HG02852 (cell line): ENCODE results near the gene FOXP1.
"Not testable (repeated sequence)": the region's sequence is repeated elsewhere in the genome, so short reads cannot be mapped to it uniquely, and the experiment has no call there.

Experiments
- ATAC-seq: cut with Tn5 transposase; IDR thresholded peaks from one replicate; pipeline ENCODE4 v1.9.1; 2021; ENCODE audit warnings: mild to moderate bottlenecking, moderate library complexity; ENCODE audit not compliant: unreplicated experiment

Gene FOXP1

DNA sequence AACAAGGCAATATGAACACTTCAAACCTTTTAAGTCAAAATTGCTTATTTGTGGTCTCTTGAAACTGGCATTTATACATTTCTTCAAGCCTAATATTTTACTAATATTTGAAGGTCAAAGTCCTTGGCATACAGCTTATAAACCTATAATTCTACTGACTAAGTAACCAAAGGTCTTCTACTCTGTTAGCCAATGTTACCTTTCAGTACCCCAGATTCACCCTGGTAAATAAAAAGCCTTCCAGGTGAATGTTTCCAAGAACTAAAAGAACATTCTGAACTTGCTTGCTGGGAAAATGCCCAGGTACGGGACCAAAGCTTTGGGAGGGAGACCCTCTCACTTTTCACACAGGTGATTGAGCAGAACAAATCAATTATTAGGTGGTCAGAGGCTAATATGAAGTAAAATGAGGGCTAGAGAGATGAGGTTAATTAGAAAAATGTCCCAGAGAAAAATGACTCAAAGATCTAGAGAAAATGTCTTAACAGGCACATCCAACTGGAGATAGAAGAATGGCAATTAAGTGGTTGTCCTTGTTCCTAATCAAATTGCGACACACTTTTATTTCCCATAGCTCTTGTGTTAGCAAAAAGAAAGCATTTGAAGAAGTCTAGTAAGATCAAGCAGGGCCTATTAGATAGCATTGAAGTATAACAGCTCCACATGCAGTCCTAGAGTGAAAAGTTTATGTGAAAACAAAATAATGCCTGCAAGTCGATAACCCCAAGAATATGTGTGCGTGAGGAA lies 232.0 kb downstream of the FOXP1 start:
- ATAC-seq, result no peak

DNA sequence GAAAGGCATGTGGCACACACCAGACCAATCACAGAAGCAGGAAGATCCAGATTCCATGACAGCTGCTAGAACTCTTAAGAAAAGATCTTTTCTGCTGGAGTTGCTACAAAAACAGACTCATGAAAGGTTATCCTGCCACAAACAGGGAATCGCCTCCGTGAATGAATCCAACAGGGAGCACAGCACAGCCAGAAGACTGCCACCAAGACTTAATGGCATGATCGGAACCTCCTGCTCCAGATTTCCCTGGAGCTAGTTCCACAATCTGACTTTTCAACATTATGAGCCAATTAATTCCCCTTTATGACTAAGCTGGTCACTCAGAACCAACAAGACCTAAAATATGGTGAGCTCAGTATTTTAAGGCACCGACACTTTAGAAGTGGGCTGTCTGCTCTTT lies 232.5 kb downstream of the FOXP1 start:
- no peak for ATAC-seq

DNA sequence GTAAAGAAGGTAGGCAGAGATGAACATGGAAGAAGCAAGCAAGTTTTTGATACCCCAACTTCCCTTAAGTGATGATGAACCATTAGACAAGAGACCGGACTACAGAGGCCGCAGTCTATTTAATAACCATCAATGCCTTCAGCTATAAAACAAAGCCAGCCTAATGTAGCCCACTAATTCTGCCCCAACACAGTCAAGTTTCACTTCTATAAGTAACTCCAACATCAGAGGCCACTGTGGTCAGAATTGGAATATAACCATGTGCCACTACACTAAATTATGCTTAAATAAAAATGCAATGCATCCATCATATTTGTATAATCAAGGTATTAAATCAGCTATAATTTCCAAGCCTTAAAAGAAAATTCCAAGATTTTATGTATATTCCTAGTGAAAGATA lies 234.7 kb downstream of the FOXP1 start:
- ATAC-seq, result no peak

DNA sequence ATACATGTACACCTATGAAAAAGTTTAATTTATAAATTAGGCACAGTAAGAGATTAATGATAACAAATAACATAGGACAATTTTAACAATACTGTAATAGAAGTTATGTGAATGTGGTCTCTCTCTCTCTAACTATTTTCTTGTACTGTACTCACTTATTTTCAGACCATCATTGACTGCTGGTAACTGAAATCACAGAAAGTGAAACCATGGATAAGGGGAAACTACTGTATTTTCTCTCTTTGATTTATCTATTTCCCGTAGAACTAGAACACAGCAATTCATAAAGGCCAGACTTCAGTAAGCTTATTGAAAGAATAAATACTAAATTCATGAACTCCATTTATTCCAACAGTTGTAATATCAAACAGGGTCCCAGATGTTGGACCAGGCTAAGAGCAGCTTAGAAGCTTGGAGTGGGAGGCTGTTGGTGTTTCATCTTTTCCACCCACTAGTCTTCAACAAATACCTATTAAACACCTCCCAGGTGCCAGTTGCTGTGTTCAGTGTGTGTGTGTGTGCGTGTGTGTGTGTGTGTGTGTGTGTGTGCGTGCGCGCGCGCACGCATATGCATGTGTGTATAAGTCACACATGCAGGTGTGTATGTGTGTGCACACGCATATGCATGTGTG lies 235.4 kb downstream of the FOXP1 start:
- no peak for ATAC-seq

DNA sequence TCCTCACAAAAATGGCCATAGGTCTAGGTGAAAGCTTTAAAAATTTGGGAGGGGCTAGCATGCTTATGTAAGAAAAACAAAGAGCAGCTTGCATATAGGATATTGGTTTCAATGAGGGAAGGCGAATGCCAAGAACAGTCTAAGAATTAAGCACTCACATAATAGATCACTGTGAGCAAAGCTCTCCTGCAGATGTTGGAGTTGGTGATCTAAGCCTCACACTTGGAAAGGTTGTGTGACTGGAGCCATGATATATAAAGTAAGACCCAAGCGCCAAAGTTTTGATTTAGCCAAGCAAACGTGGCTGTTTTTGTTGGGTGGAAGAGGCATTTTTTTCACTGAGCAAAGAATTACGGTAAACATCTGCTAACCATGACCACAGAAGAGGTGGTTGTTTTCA lies 237.5 kb downstream of the FOXP1 start:
- no peak for ATAC-seq

DNA sequence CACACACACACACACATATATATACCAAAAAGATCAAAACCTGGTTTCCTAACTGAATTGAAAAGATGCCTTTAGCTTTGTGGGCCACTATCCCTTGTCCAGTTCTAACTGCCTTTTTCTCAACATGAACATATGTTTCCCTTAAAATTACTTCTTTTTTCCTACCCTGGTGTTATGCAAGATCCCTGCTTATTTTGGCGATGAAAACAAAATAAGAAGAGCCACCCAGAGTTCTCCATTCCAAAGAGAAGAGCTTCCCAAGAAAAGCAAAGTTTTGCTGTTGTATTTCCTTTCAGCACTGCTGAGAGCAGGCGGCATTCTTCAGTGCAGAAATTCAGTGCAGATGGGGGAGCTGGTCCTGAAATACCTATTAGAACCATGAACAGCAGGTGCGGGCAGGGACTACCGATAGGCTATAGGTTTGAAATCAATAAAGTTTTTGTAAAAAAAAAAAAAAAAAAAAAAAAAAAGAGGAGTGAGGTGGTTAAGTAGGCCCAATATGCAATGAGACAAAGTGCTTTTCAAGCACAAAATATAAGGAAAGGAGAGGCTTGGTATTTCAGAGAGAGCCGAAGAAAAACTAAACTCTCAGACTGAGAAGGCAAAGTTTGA lies 238.0 kb downstream of the FOXP1 start:
- no peak for ATAC-seq

DNA sequence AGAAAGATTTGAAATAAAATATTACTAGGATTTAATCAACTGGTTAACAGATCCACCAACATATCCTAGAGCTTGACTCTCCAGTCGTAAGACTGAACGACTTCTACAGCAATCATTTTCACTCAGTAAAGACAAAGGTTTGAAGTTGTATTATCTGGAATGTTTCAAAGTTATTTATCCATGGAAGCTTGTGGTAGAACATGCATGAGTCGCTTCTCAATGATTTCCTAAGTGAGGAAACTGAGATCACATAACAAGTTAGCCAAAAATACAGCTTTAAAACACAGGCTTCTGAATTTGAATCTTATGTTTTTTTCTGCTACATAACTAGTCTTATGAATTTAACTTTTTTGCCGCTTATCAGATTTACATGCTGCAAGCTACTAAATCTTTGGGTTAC lies 241.8 kb downstream of the FOXP1 start:
- no peak for ATAC-seq

DNA sequence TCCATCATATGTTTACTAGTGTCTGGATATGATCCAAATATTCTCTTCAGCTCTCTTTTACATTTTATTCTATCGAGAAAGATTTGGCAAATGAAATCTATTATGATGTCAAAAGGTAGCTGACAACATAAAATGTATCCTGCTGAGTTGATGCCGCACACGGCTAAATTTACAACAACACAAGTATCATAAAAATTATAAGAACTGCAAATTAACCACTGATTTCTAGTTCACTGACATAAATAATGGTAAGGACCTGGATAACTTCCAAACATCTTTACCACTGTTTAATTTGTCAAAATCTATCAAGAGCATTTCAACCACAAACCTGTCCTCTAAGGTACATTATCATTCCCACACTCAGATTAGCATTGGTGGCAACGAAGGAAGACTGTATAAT lies 244.5 kb downstream of the FOXP1 start:
- no peak for ATAC-seq

DNA sequence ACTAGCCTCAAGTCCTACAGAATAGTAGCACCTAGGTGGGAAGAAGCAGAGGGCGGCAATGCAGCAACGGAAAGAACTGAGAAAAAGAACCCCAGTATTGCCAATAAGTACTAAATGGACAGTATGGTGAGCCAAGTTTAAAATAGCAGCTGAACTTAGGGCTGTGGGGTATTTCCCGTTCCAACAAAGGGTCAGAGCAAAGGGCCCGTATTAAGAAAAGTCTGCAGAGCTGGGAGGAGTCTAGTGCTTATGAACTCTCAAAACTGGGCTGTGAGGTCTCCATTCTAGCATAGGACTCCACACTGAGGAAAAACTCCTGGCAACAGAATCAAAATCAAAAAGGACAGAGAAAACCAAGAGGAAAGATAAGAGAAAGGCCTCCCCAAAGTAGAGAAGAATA lies 250.7 kb downstream of the FOXP1 start:
- ATAC-seq, result no peak

DNA sequence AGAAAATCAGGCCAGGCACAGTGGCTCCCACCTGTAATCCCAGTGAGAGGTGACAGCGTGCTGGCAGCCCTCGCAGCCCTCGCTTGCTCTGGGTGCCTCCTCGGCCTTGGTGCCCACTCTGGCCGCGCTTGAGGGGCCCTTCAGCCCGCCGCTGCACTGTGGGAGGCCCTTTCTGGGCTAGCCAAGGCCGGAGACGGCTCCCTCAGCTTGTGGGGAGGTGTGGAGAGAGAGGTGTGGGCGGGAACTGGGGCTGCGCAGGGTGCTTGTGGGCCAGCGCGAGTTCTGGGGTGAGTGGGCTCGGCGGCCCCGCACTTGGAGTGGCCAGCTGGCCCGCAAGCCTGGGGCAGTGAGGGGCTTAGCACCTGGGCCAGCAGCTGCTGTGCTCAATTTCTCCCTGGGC lies 252.6 kb downstream of the FOXP1 start:
- no peak for ATAC-seq

DNA sequence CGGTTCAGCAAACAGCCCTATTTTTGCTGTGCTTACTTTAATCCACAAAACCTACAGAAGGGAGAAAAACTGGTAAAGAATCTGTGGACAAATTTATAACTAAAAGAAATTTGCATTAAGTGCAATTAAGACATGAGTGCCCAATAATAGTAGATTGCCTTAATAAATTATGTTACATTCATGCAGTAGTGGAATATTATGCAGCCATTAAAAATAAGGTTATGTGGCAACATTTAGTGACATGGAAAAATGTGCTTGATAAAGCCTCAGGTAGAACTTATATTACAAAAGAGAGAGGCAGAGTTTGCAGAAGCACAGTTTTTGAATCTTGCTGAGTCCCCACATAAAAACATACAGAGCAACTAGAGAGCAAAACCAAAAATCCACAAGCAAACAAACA lies 253.0 kb downstream of the FOXP1 start:
- no peak for ATAC-seq

DNA sequence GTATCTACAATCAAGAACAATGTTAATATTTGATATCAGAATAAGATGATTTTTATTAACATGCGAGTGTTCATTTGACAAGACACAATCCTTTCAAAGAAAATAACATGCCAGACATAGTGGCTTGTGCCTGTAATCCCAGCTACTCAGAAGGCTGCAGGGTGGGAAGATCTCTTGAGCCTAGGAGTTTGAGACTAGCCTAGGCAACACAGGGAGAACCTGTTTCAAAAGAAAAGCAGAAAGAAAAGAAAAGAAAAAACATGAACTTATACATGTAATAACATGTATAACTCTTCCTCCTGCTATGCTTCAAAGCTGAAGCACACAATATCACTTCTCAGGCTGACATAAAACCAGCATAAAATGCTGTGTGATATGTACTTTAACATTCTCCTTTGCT lies 253.7 kb downstream of the FOXP1 start:
- ATAC-seq, result no peak

DNA sequence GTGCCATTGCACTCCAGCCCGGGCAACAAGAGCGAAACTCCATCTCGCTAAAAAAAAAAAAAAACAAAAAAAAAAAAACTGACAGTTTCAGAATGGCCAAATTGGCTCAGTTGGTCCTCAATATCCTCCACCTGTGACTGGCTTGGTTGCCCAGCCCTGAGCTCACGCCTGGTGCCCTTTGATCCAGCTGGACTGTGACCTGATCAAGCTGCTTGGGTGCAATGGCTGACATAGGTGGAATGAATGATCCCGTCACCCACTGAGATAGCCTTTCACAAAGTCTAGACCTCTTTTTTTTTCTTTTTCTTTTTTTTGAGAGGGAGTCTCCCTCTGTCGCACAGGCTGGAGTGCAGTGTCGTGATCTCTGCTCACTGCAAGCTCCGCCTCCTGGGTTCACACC lies 254.6 kb downstream of the FOXP1 start:
- ATAC-seq, result no peak

DNA sequence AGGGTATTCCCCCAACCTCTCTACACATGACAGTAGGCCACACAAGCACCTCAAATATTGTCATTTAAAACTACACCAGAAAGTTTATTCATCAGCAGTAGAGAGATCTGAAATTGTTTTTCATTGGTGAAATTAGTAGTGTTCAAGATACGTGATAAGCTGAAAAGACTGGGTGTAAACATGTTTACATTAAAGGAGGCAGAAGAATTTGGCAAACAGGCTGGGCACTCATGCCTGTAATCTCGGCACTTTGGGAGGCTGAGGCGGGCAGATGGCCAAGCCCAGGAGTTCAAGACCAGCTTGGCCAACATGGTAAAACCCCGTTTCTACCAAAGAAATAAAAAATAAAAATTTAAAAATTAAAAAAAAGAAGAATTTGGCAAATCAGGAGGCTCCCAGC lies 255.6 kb downstream of the FOXP1 start:
- no peak for ATAC-seq

DNA sequence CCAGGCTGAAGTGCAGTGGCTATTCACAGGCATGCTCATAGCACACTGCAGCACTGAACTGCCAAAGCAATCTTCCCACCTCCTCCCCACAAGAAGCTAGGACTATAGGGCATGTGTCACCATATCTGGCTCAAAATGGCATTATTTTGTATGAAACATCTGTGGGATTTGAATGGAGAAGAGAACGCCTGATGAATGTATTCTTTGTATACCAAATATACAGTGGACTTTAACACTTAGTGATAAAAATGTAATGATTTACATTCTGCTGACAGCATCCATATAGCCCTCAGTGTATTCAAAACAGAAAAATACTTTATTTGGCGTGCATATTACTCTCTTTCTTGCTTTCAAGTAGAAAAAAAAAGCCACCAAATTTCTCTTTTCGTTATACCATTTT lies 257.8 kb downstream of the FOXP1 start:
- ATAC-seq, result no peak

DNA sequence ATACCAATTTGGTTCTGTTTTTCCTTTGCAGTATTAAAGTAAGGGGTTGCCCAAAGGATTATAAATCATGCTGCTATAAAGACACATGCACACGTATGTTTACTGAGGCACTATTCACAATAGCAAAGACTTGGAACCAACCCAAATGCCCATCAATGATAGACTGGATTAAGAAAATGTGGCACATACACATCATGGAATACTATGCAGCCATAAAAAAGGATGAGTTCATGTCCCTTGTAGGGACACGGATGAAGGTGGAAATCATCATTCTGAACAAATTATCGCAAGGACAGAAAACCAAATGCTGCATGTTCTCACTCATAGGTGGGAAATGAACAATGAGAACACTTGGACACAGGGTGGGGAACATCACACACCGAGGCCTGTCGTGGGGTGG lies 259.3 kb downstream of the FOXP1 start:
- not testable (repeated sequence) for ATAC-seq

DNA sequence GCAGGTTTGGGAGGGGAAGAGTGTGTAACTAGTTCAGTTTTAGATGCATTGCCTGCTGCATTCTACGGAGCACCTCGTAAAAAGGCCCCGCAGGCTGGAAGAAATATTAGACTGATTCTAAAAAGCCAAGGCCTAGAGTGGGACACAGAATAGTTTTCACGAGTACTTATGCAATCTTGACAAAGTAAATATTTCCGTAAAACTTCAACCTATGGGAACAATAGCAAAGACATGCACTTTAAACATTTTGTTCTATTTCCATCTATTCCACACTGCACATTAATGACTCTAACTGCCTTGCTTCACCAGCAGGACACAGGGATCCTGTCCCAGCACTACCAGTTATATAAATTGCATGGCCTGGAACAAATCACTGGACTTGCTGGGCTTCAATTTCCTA lies 260.0 kb downstream of the FOXP1 start:
- no peak for ATAC-seq

DNA sequence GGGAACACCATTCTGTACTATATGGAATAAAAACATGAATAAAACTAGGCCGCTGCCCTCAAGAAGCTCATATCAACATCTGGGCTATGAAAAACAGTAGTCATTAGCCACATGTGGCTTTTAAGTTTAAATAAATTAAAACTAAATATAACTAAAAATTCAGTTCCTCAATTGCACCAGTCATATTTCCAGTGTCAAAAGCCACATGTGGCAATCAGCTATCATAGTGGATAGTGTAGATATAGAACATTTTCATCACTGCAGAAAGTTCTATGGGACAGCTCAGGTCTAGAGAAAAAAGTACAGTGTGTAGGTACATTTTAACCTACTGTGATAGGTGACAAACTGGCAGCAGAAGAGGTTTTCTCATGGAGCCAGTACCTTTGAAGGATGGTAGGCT lies 261.4 kb downstream of the FOXP1 start:
- ATAC-seq, result no peak

DNA sequence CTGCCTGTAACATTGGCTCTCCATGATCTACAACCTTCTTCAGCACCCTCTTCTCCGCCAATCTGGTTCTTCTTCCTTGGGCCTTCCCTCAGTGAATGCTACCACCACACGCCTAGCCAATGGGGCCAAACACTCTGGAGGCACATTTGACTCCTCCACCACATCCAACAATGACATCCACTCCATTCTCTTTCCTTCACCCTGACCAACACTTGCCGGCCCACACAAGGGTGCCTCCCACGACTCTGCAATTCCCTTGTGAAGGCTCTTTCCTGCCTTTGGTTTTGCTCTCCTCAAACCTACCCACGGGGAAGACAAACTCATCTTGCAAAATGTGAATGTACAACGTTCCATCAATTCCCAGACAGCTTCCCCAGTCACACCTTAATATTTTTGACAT lies 263.8 kb downstream of the FOXP1 start:
- no peak for ATAC-seq

DNA sequence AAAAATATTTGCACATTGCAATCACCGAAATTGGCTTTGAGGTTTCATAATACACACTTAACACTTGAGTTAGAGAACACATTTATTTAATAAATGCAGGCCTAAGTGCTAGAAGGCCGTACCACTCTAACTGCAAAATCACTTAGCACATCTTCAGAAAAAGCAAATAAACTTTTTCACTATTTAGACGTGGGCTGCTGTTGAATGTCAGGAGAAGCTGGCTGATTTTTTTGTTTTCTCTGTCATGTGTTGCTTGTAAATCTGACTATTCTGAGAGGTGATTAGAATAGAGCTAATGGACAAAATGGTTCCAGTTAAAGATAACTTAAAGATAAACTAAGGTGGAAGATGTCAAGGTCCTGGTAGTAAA lies 265.1 kb downstream of the FOXP1 start:
- ATAC-seq, result no peak

DNA sequence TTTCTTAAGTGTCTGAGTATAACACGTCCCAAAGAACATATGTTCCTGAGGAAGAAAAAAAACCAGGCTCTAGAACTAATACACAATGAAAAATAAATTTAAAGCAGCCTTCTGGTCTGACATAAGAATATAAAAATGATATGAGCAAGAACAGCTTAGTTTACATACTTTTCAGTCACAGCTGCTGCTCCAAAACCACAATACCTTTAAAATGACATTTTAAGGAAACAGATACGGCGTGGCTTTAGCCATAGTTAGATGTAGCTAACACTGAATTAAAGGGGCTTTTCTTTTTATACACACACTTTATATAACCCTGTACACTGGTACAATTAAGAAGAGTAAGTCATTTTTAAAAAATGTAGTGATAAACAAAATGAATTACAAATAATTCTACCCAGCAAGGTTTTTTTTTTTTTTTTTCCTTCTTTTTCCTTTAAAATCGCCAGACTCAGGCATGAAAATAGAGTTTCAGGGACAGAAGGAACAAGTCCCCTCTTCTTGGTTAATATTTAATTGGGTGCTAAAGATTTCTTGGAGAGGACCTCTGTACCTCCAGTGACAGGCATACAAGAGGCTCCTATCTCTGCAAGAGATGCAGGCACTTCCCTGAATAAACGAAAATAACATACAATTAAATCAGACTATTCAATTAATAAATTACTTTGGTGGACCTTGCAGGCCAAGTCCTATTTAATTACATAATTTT lies 265.6 kb downstream of the FOXP1 start:
- ATAC-seq, result no peak

DNA sequence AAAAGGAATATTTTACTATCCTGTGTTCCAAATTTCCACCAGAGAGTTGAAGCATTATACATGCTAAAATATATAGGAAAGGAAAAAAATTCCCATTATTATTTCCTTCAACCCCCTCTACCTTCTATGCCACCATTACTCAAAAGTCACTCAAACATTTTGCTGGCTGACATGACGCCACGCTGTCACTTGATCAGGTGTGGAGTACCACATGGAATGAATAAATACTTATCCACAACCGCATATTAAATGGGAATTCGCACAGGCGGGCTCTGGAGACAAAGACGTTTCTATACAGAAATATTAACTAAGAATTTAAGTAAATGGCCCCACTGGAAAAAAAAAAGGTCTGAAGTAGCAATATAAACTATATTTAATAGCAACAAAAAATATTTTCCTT lies 266.4 kb downstream of the FOXP1 start:
- no peak for ATAC-seq
